ENCODE results near the gene PTPRG. TPM values are rescaled to one million over a fixed set of nuclear protein-coding genes. Genes with fewer than 3 reads are reported as not detected.

Gene PTPRG
- total and polyA plus RNA-seq, 2 donors = 3.9 to 4.1 TPM

DNA sequence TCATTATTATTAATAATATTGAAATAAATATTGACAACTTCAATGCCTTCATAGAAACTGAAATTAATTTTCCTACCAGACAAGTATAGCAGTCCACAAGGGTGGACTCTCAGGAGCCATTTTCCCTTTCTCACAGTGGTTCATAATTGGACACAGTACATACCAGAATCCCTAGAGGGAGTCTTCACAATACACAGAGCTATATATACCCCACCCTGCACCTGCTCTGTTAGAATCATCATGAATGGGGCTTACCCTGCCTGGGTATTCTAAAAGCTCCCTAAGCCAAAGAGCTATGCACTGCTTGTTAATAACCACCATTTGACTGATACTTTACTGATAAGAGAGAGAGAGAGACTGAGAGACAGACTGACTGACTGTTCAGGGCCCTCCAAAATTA lies 677.1 kb downstream of the PTPRG start:
- no peak for DNase-seq (ENCODE audit: low read depth in 6 of 9, low spot score in 9 of 9)
- H3K4me1 ChIP-seq (ENCODE audit: control insufficient read depth in 2 of 2, insufficient read depth in 2 of 2, low read length in 2 of 2) = no peaks in the 10 kb centered on the region
- no peak overlapping the region for H3K27ac ChIP-seq (ENCODE audit: low read depth in 1 of 2, low read length in 1 of 2)
- no peaks in the 10 kb centered on the region for H3K9me3 ChIP-seq (ENCODE audit: control insufficient read depth in 2 of 2, insufficient read depth in 1 of 2, low read length in 1 of 2)
- H3K4me3 ChIP-seq (ENCODE audit: low read length in 2 of 2) = no peak overlapping the region
- H3K27me3 ChIP-seq (ENCODE audit: control insufficient read depth in 2 of 2, insufficient read depth in 1 of 2, low read length in 1 of 2) = no peaks in the 10 kb centered on the region
- H3K36me3 ChIP-seq (ENCODE audit: control insufficient read depth in 2 of 2, insufficient read depth in 2 of 2, low read length in 1 of 2) = no peaks in the 10 kb centered on the region

DNA sequence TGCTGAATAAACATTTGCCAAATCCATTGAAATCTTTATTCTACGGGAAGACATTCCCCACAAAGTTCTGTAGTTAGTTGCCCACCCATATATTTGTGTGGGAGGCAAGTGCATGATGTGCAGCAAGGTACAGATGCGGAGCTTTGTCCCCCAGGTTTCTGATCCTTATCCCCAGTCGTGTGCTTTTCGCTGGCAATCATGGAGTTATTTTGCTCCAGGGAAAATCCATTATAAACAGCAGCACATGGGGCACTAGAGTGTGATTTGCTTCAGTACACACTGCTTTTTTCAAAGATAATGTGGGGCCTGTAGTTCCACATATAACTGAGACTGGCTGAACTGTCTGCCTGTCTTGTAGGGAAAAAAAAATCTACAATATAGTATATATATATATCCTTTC lies 679.9 kb downstream of the PTPRG start:
- H3K27ac ChIP-seq (ENCODE audit: low read depth in 1 of 2, low read length in 1 of 2) = no peak overlapping the region
- DNase-seq (ENCODE audit: low read depth in 6 of 9, low spot score in 9 of 9) = no peak
- no peak overlapping the region for H3K4me3 ChIP-seq (ENCODE audit: low read length in 2 of 2)
- no peaks in the 10 kb centered on the region for H3K27me3 ChIP-seq (ENCODE audit: control insufficient read depth in 2 of 2, insufficient read depth in 1 of 2, low read length in 1 of 2)
- 89% methylated on average over 4 of the region's 4 CpGs for WGBS
- H3K4me1 ChIP-seq (ENCODE audit: control insufficient read depth in 2 of 2, insufficient read depth in 2 of 2, low read length in 2 of 2) = no peaks in the 10 kb centered on the region
- H3K36me3 ChIP-seq (ENCODE audit: control insufficient read depth in 2 of 2, insufficient read depth in 2 of 2, low read length in 1 of 2) = no peaks in the 10 kb centered on the region
- H3K9me3 ChIP-seq (ENCODE audit: control insufficient read depth in 2 of 2, insufficient read depth in 1 of 2, low read length in 1 of 2) = no peaks in the 10 kb centered on the region

DNA sequence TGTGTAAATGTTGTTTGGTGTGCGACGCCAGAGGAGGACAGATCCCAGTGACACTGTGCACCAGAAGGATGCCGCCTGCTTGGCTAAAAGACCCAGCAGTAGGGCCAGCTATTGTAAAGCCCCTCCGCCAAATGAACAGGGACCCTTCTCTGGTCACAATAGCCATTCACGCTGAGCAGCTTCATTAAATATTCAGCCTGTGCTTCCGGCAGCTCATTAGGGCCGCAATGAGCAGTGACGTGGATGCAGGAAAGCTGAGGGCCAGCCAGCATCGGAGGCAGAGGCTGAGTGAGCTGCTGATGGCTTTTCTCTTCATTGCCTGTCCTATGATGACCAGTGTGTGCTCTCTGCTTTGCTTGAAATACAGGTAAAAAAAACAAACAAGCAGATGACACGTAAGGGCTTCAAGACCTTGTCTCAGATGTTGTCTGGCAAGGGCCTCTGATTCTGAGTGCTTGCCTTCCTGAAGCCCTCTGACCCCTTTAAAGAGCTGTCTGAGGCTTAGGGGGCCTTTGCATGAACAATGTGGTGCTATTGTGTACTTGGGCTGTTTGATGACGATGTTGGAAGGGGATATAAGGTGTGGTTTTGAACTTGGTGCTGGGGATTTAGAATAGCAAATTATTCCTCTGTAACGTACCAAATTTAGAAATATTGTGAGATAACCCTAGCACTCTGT lies 681.6 kb downstream of the PTPRG start:
- H3K27me3 ChIP-seq (ENCODE audit: control insufficient read depth in 2 of 2, insufficient read depth in 1 of 2, low read length in 1 of 2) = no peaks in the 10 kb centered on the region
- 94% methylated on average over 12 of the region's 12 CpGs for WGBS
- H3K4me1 ChIP-seq (ENCODE audit: control insufficient read depth in 2 of 2, insufficient read depth in 2 of 2, low read length in 2 of 2) = no peaks in the 10 kb centered on the region
- no peak overlapping the region for H3K4me3 ChIP-seq (ENCODE audit: low read length in 2 of 2)
- no peaks in the 10 kb centered on the region for H3K36me3 ChIP-seq (ENCODE audit: control insufficient read depth in 2 of 2, insufficient read depth in 2 of 2, low read length in 1 of 2)
- DNase-seq (ENCODE audit: low read depth in 6 of 9, low spot score in 9 of 9) = no peak
- H3K27ac ChIP-seq (ENCODE audit: low read depth in 1 of 2, low read length in 1 of 2) = no peak overlapping the region
- H3K9me3 ChIP-seq (ENCODE audit: control insufficient read depth in 2 of 2, insufficient read depth in 1 of 2, low read length in 1 of 2) = no peaks in the 10 kb centered on the region

DNA sequence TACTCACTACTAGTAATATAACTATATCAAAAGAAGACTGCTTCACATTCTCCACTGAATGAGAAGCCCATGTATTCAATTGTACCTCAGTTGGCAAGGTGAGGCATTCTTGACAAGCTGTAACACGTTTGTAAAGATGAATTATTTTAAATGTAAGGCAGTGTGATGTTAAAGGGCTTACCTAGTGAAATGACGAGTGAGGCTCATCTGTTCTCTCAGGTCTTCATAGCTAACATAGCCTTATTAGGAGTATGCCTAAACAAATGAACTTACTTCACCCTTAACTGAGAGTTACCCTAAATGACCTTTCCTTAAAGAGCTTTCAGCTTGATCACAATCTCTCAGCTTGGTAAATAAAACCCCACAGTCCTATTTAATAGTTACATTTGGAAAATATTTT lies 684.7 kb downstream of the PTPRG start:
- no peak overlapping the region for H3K4me3 ChIP-seq (ENCODE audit: low read length in 2 of 2)
- no peaks in the 10 kb centered on the region for H3K27me3 ChIP-seq (ENCODE audit: control insufficient read depth in 2 of 2, insufficient read depth in 1 of 2, low read length in 1 of 2)
- DNase-seq (ENCODE audit: low read depth in 6 of 9, low spot score in 9 of 9) = no peak
- H3K36me3 ChIP-seq (ENCODE audit: control insufficient read depth in 2 of 2, insufficient read depth in 2 of 2, low read length in 1 of 2) = no peaks in the 10 kb centered on the region
- WGBS = 79% methylated on average over 2 of the region's 2 CpGs
- H3K27ac ChIP-seq (ENCODE audit: low read depth in 1 of 2, low read length in 1 of 2) = no peak overlapping the region
- no peaks in the 10 kb centered on the region for H3K9me3 ChIP-seq (ENCODE audit: control insufficient read depth in 2 of 2, insufficient read depth in 1 of 2, low read length in 1 of 2)
- no peaks in the 10 kb centered on the region for H3K4me1 ChIP-seq (ENCODE audit: control insufficient read depth in 2 of 2, insufficient read depth in 2 of 2, low read length in 2 of 2)

DNA sequence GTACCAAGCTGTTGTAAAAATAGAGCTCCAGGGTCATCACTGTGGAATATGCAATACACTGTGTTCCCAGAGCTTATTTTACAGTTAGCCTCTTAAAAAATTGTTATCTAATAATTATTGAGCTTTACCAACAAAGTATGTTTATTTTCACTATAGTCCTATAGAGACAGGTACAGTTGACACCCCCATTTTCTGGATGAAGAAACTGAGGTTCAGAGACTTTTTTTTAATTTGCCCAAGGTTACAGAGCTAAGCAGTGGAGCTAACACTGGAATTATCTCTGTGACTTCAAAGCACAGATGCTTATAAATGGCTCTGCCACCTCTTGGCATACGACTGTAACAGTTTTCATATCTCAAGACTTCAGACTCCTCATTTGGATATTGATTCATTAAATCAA lies 685.6 kb downstream of the PTPRG start:
- Histone ChIP-seq H3K9me3 (ENCODE audit: control insufficient read depth in 2 of 2, insufficient read depth in 1 of 2, low read length in 1 of 2) (no peaks in the 10 kb centered on the region), H3K36me3 (ENCODE audit: control insufficient read depth in 2 of 2, insufficient read depth in 2 of 2, low read length in 1 of 2) (no peaks in the 10 kb centered on the region), H3K4me3 (ENCODE audit: low read length in 2 of 2) (no peak overlapping the region), H3K27ac (ENCODE audit: low read depth in 1 of 2, low read length in 1 of 2) (no peak overlapping the region), H3K27me3 (ENCODE audit: control insufficient read depth in 2 of 2, insufficient read depth in 1 of 2, low read length in 1 of 2) (no peaks in the 10 kb centered on the region), H3K4me1 (ENCODE audit: control insufficient read depth in 2 of 2, insufficient read depth in 2 of 2, low read length in 2 of 2) (no peaks in the 10 kb centered on the region)
- DNase-seq (ENCODE audit: low read depth in 6 of 9, low spot score in 9 of 9) = no peak
- 99% methylated on average over 1 of the region's 1 CpG for WGBS

DNA sequence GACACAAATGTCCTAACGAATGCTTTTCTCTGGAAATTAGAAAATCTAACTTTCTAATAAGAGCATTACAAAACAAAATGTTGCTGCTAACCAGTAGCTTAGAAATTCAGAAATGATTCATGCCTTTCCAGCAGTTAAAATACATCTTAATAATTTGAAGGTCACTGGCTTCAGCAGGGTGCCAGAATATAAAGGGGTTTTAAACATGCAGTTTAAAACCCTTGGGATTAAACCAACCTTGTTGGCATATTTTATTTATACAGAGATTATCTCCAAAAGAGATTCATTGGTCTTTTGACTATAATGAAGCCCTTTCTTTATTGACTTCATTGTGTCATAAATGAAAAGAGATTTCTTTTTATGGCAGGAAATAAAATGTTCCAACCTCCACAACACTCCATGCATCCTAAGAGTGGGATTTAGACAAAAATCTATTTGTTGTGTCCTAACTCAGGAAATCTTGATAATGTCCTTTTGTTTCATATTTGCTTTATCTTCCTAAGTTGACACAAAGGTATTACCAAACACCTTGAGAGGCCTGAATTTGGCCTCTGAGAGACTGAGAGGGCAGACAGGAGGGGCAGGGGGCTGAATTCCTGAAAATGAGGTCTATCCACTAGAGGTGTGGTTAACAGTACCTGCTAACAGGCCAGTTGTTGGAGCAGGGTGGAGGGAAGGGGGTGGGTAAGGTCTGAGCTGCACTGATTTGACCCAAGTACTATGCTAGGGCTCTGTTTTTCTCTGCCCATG lies 687.5 kb downstream of the PTPRG start:
- Histone ChIP-seq H3K9me3 (ENCODE audit: control insufficient read depth in 2 of 2, insufficient read depth in 1 of 2, low read length in 1 of 2) (no peaks in the 10 kb centered on the region), H3K36me3 (ENCODE audit: control insufficient read depth in 2 of 2, insufficient read depth in 2 of 2, low read length in 1 of 2) (no peaks in the 10 kb centered on the region), H3K27me3 (ENCODE audit: control insufficient read depth in 2 of 2, insufficient read depth in 1 of 2, low read length in 1 of 2) (no peaks in the 10 kb centered on the region), H3K4me1 (ENCODE audit: control insufficient read depth in 2 of 2, insufficient read depth in 2 of 2, low read length in 2 of 2) (no peaks in the 10 kb centered on the region), H3K27ac (ENCODE audit: low read depth in 1 of 2, low read length in 1 of 2) (no peak overlapping the region), H3K4me3 (ENCODE audit: low read length in 2 of 2) (no peak overlapping the region)
- DNase-seq (ENCODE audit: low read depth in 6 of 9, low spot score in 9 of 9) = no peak
- 94% methylated on average over 1 of the region's 1 CpG for WGBS

DNA sequence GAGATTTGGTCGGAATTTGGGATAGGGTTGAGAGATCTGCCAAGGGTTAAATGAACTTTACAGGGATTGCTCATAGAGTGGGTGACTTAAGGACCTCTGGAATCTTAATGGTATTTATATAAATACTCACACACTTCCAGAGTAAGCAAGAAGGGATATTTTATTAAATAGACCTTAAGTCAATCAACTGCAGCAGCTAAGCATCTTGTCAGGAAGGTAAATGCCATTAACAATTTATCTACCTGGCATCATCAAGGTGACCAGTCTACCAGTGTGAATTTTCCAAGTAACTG lies 688.1 kb downstream of the PTPRG start:
- Histone ChIP-seq H3K36me3 (ENCODE audit: control insufficient read depth in 2 of 2, insufficient read depth in 2 of 2, low read length in 1 of 2) (no peaks in the 10 kb centered on the region), H3K4me3 (ENCODE audit: low read length in 2 of 2) (no peak overlapping the region), H3K27ac (ENCODE audit: low read depth in 1 of 2, low read length in 1 of 2) (no peak overlapping the region), H3K9me3 (ENCODE audit: control insufficient read depth in 2 of 2, insufficient read depth in 1 of 2, low read length in 1 of 2) (no peaks in the 10 kb centered on the region), H3K27me3 (ENCODE audit: control insufficient read depth in 2 of 2, insufficient read depth in 1 of 2, low read length in 1 of 2) (no peaks in the 10 kb centered on the region), H3K4me1 (ENCODE audit: control insufficient read depth in 2 of 2, insufficient read depth in 2 of 2, low read length in 2 of 2) (no peaks in the 10 kb centered on the region)
- DNase-seq (ENCODE audit: low read depth in 6 of 9, low spot score in 9 of 9) = no peak
- 79% methylated on average over 1 of the region's 1 CpG for WGBS

DNA sequence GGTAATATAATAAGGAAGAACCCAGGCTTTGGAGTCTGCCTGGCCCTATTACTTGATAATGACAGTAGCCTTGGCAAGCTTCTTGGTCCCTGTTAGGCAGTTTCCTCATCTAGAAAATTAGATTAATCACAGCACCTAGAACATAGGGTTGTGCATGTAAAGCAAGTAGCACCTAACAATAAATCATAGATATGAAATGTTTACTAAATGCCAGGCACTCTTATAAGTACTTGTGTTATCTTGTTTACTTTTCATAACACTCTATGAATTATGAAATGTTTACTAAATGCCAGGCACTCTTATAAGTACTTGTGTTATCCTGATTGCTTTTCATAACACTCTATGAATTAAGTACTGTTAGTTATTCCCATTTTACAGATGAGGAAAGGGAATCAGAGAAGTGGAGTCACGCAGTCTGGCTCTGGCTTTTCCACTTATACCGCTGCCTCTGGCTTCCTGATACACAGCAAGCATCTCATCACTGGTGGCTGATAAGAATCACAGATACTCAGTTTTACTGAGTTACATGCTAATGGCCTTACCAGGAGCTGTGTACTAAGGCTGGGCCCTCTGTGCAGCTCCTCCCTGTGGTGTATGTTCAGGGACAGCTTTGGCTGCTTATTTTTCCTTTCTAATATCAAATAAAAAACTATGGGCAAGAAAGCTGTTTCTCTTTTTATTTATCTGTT lies 688.6 kb downstream of the PTPRG start:
- no peak overlapping the region for H3K4me3 ChIP-seq (ENCODE audit: low read length in 2 of 2)
- 97% methylated on average over 2 of the region's 2 CpGs for WGBS
- H3K27me3 ChIP-seq (ENCODE audit: control insufficient read depth in 2 of 2, insufficient read depth in 1 of 2, low read length in 1 of 2) = no peaks in the 10 kb centered on the region
- H3K4me1 ChIP-seq (ENCODE audit: control insufficient read depth in 2 of 2, insufficient read depth in 2 of 2, low read length in 2 of 2) = no peaks in the 10 kb centered on the region
- H3K36me3 ChIP-seq (ENCODE audit: control insufficient read depth in 2 of 2, insufficient read depth in 2 of 2, low read length in 1 of 2) = no peaks in the 10 kb centered on the region
- no peak for DNase-seq (ENCODE audit: low read depth in 6 of 9, low spot score in 9 of 9)
- H3K27ac ChIP-seq (ENCODE audit: low read depth in 1 of 2, low read length in 1 of 2) = no peak overlapping the region
- no peaks in the 10 kb centered on the region for H3K9me3 ChIP-seq (ENCODE audit: control insufficient read depth in 2 of 2, insufficient read depth in 1 of 2, low read length in 1 of 2)

DNA sequence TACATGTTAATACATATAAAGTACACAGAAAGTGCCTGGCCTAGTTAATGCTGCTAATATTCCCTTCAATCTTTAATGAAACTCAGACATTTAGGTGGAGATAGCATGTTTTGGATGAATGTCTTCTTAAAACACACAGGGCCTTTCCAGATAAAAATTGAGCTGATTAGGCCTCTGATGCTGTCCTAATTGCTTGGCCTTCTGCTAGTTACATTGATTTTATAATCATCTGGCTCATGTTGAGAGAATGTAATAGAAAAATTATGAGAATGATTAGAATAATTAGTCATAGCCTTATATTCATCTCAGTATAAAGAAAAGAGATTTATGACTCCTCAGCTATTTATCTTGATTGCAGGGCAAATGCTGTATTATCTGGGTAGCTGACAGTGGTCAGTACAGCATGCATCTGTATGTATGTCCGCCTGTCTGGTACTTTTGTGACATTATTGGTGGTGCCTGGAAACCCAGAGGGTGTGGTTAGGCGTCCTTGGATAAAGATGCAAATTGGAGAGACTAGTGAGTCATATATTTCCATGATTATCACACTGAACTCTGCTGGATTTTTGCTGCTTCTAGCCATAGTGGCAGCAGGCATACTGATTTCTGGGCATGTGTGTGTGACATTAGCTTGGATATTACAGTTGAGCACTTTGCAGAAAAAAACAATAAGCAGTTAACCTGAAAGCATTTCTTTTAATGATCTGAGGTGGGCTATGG lies 691.2 kb downstream of the PTPRG start:
- Histone ChIP-seq H3K27ac (ENCODE audit: low read depth in 1 of 2, low read length in 1 of 2) (no peak overlapping the region), H3K36me3 (ENCODE audit: control insufficient read depth in 2 of 2, insufficient read depth in 2 of 2, low read length in 1 of 2) (no peaks in the 10 kb centered on the region), H3K4me1 (ENCODE audit: control insufficient read depth in 2 of 2, insufficient read depth in 2 of 2, low read length in 2 of 2) (no peaks in the 10 kb centered on the region), H3K4me3 (ENCODE audit: low read length in 2 of 2) (no peak overlapping the region), H3K27me3 (ENCODE audit: control insufficient read depth in 2 of 2, insufficient read depth in 1 of 2, low read length in 1 of 2) (no peaks in the 10 kb centered on the region), H3K9me3 (ENCODE audit: control insufficient read depth in 2 of 2, insufficient read depth in 1 of 2, low read length in 1 of 2) (no peaks in the 10 kb centered on the region)
- no peak for DNase-seq (ENCODE audit: low read depth in 6 of 9, low spot score in 9 of 9)
- WGBS = 85% methylated on average over 2 of the region's 2 CpGs
